Measurements from ENCODE around the gene DBP. TPM values are rescaled to one million over a fixed set of nuclear protein-coding genes. Genes with fewer than 3 reads are reported as not detected.
A peak's percentile ranks its signal among the peaks of the same experiment; 100 is the strongest.

Gene DBP
- total and polyA plus RNA-seq, 11 donors = 1.4 to 34.2 (median 11.6) TPM

DNA sequence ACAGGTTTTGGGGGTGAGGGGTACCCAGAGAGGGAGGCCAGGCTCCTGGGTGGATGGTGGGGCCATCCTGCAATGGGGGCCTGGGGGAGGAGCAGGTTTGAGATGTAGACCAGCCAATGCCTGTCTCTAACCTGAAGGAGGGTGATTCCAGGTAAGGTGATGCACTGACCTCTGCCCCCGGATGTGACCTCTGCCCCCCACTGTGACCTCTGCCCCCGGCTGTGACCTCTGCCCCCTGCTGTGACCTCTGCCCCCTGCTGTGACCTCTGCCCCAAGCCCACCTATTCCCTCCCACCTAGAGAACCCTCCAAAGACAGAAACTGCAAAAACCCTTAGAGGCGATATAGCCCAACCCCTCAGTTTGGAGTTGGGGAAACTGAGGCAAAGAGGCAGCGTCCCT is 40.9 kb downstream of the DBP start:
- intact Hi-C loops (cut with DNase I) = no loop called here
- Histone ChIP-seq H3K27ac (no peak overlapping the region), H3K27me3 (peaks cover 0 to 12% (median 0%) of the 10 kb centered on the region in 9 donors), H3K36me3 (no peaks in the 10 kb centered on the region), H3K4me3 (no peak overlapping the region), H3K4me1 (no peaks in the 10 kb centered on the region), H3K9me3 (no peaks in the 10 kb centered on the region)
- ATAC-seq (no peak), DNase-seq (no peak)
- TF ChIP-seq CTCF (IDR thresholded peaks at IDR 0.05) (no peak), POLR2A (IDR thresholded peaks at IDR 0.05) (no peak)
- WGBS, 4 donors = 84 to 89% (median 86%) methylated on average over 4 of the region's 4 CpGs

DNA sequence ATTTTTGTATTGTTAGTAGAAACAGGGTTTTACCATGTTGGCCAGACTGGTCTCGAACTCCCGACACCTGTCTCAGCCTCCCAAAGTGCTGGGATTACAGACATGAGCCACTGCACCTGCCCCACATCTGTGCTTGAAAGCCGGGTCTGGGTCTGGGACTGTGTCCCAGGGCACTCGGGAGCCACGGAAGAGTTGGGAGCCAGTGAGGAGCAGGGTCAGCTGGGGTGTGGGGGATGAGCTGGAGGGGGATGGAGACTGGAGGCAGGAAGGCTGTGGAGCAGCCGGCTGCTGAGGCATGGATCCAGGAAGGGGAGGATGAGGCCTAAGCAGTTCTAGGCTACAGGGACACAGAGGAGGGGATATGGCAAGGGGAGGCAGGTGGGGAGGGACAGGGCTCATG is 41.3 kb downstream of the DBP start:
- DNase-seq (no peak), ATAC-seq (peak in 1 of 4 donors; percentile 14)
- peaks cover 0 to 12% (median 0%) of the 10 kb centered on the region in 9 donors for H3K27me3 ChIP-seq
- no peak for TF ChIP-seq POLR2A (IDR thresholded peaks at IDR 0.05)
- no peak for TF ChIP-seq CTCF (IDR thresholded peaks at IDR 0.05)
- H3K36me3 ChIP-seq = no peaks in the 10 kb centered on the region
- no peak overlapping the region for H3K4me3 ChIP-seq
- H3K27ac ChIP-seq = no peak overlapping the region
- no peaks in the 10 kb centered on the region for H3K9me3 ChIP-seq
- WGBS, 4 donors = 66 to 72% (median 67%) methylated on average over 6 of the region's 6 CpGs
- intact Hi-C loops (cut with DNase I) = no loop called here
- no peaks in the 10 kb centered on the region for H3K4me1 ChIP-seq

- Histone ChIP-seq H3K4me1 (no peaks in the 10 kb centered on the region), H3K4me3 (no peak overlapping the region), H3K36me3 (no peaks in the 10 kb centered on the region), H3K27me3 (peaks cover 0 to 12% (median 0%) of the 10 kb centered on the region in 9 donors), H3K27ac (no peak overlapping the region), H3K9me3 (no peaks in the 10 kb centered on the region)
- no peak for TF ChIP-seq POLR2A (IDR thresholded peaks at IDR 0.05)
- TF ChIP-seq CTCF (IDR thresholded peaks at IDR 0.05) = no peak
- intact Hi-C loops (cut with DNase I) = no loop called here
- ATAC-seq = no peak
- no peak for DNase-seq
- 85 to 90% (median 89%) methylated on average over 9 of the region's 9 CpGs for WGBS, 4 donors
These were observed 42.0 kb downstream of the DBP start for GRCh38 chr19:48595171-48595570.

DNA sequence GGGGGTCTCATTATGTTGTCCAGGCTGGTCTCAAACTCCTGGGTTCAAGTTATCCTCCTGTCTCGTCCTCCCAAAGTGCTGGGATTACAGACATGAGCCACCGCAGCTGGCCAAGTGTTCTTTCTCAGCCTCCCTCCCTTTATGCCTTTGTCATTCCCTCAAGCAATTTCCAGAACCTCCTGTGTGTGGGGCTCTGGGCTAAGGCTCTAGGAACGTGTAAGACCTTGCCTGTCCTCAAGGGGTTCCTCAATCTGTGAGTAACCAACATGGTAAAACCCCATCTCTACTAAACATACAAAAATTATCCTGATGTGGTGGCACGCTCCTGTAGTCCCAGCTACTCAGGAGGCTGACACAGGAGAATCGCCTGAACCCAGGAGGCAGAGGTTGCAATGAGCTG is 46.2 kb downstream of the DBP start:
- Histone ChIP-seq H3K27me3 (no peaks in the 10 kb centered on the region), H3K4me1 (peaks cover 0 to 13% (median 0%) of the 10 kb centered on the region in 12 donors), H3K36me3 (no peaks in the 10 kb centered on the region), H3K4me3 (no peak overlapping the region), H3K9me3 (no peaks in the 10 kb centered on the region), H3K27ac (no peak overlapping the region)
- no peak for DNase-seq
- intact Hi-C loops (cut with DNase I) = no loop called here
- ATAC-seq = no peak
- no peak for TF ChIP-seq CTCF (IDR thresholded peaks at IDR 0.05)
- no peak for TF ChIP-seq POLR2A (IDR thresholded peaks at IDR 0.05)
- 79 to 88% (median 81%) methylated on average over 5 of the region's 5 CpGs for whole genome bisulfite sequencing, 4 donors
